Suprapubic skin (tissue), 4 donors: ENCODE data around the gene SMYD4. TPM values are rescaled to one million over a fixed set of nuclear protein-coding genes. Genes with fewer than 3 reads are reported as not detected.

Experiments used
- DNase-seq, 2 donors: peaks; one replicate each; pipeline ENCODE4 v3.0.0-alpha.2; 2019; ENCODE audit warnings: low spot score in 2 of 2
- H3K27ac ChIP-seq: fragments of 200-600 bp; sonication (generic); one replicate; pipeline ENCODE4 v1.5.1; 2019
- H3K27me3 ChIP-seq: fragments of 200-600 bp; sonication (generic); one replicate; pipeline ENCODE4 v1.5.1; 2019
- H3K36me3 ChIP-seq: fragments of 200-600 bp; sonication (generic); one replicate; pipeline ENCODE4 v1.5.1; 2019
- H3K4me1 ChIP-seq: fragments of 200-600 bp; sonication (generic); one replicate; pipeline ENCODE4 v1.5.1; 2019
- H3K4me3 ChIP-seq: fragments of 200-600 bp; sonication (generic); one replicate; pipeline ENCODE4 v1.5.1; 2019; ENCODE audit warnings: mild to moderate bottlenecking
- H3K9me3 ChIP-seq: fragments of 200-600 bp; sonication (generic); one replicate; pipeline ENCODE4 v1.5.1; 2019
- EP300 ChIP-seq: sonication (generic); formaldehyde crosslinking; IDR thresholded peaks from one replicate; pipeline ENCODE4 v1.6.1; 2017; ENCODE audit warnings: antibody characterized with exemption
- POLR2A ChIP-seq, 2 donors: fragments of 450-650 bp; IDR thresholded peaks; one replicate each; pipeline ENCODE4 v1.6.1; 2017; ENCODE audit warnings: antibody characterized with exemption in 2 of 2, mild to moderate bottlenecking in 2 of 2, moderate library complexity in 2 of 2
- POLR2AphosphoS5 ChIP-seq, 3 donors: sonication (generic); formaldehyde crosslinking; IDR thresholded peaks; one replicate each; pipeline ENCODE4 v1.6.1; 2017; ENCODE audit warnings: antibody characterized with exemption in 3 of 3
- WGBS: methylation state at CpG from one replicate; pipeline ENCODE4 v1.1.5; 2018; 5-methylcytosine and 5-hydroxymethylcytosine counted together
- total RNA-seq, 4 donors: library from RNA; depleted of rRNA; stranded (reverse); fragments of >200 nt; gene quantifications; one replicate each; pipeline ENCODE4 v1.1.0, GENCODE V29; 2016
- TF ChIP-seq, protein P1 (sequence below), 2 donors: fragments of 200-600 bp in 1 of 2; fragments of 450-650 bp in 1 of 2; sonication (generic) in 1 of 2; IDR thresholded peaks; one replicate each; pipeline ENCODE4 v1.5.1; 2016 to 2019; ENCODE audit warnings: antibody characterized with exemption in 2 of 2, mild to moderate bottlenecking in 1 of 2, moderate library complexity in 1 of 2

SMYD4 gene
- total RNA-seq, 4 donors from 2014 or later, result 6.4 to 31.7 (median 14.3) TPM

DNA sequence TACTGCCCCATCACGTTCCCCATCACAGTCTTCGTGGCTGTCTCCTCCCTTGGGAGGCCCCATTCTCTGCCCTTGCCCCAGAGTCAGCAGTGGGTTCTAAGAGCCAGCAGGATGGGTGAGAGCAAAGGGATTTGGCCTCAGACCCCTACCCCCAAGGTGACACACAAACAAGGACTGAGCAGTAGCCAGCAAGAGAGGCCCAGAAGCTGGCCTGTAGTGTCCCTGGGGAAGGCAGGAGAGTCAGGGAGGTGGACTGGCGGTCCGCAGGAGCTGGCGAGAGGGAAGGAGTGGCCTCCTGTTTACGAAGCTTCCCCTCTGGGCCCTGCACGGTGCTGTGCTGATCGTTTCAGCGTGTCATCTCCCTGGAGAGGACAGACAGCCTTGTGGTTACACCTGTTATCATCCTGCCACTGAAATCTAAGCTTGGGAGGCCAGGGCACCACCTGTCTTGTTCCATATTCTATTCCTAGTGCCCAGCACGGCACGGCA is 96.8 kb downstream of the SMYD4 start:
- 90% methylated on average over 7 of the region's 11 CpGs for WGBS
- no peak overlapping the region for H3K27ac ChIP-seq
- H3K36me3 ChIP-seq, result peaks cover 72% of the 10 kb centered on the region
- no peaks in the 10 kb centered on the region for H3K27me3 ChIP-seq
- TF ChIP-seq POLR2AphosphoS5 (IDR thresholded peaks at IDR 0.05) (no peak), EP300 (no peak), POLR2A (IDR thresholded peaks at IDR 0.05) (no peak)
- TF ChIP-seq, protein P1, sequence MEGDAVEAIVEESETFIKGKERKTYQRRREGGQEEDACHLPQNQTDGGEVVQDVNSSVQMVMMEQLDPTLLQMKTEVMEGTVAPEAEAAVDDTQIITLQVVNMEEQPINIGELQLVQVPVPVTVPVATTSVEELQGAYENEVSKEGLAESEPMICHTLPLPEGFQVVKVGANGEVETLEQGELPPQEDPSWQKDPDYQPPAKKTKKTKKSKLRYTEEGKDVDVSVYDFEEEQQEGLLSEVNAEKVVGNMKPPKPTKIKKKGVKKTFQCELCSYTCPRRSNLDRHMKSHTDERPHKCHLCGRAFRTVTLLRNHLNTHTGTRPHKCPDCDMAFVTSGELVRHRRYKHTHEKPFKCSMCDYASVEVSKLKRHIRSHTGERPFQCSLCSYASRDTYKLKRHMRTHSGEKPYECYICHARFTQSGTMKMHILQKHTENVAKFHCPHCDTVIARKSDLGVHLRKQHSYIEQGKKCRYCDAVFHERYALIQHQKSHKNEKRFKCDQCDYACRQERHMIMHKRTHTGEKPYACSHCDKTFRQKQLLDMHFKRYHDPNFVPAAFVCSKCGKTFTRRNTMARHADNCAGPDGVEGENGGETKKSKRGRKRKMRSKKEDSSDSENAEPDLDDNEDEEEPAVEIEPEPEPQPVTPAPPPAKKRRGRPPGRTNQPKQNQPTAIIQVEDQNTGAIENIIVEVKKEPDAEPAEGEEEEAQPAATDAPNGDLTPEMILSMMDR (IDR thresholded peaks at IDR 0.05), result no peak
- no peaks in the 10 kb centered on the region for H3K9me3 ChIP-seq
- H3K4me1 ChIP-seq, result peaks cover 44% of the 10 kb centered on the region
- no peak for DNase-seq
- no peak overlapping the region for H3K4me3 ChIP-seq

DNA sequence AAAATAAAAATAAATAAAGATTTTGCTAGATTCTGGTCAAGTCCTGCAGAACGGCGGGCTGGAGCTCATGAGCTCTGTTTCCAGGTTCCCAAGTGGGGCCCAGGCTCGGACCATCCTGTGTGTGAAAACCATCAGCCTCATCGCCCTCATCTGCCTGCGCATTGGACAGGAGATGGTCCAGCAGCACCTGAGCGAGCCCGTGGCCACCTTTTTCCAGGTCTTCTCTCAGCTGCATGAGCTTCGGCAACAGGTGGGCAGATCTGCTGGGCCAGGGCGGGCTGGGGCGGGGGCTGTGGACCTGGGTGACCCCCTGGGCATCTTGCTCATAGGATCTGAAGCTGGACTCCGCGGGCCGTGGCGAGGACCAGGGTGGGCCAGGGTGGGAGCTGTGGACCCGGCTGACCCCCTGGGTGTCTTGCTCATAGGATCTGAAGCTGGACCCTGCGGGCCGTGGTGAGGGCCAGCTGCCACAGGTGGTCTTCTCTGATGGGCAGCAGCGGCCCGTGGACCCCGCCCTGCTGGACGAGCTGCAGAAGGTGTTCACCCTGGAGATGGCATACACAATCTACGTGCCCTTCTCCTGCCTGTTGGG is 97.4 kb downstream of the SMYD4 start:
- Histone ChIP-seq H3K4me1 (peaks cover 49% of the 10 kb centered on the region), H3K4me3 (no peak overlapping the region), H3K27ac (no peak overlapping the region), H3K9me3 (no peaks in the 10 kb centered on the region), H3K27me3 (no peaks in the 10 kb centered on the region), H3K36me3 (peaks cover 72% of the 10 kb centered on the region)
- WGBS, result 93% methylated on average over 16 of the region's 22 CpGs
- DNase-seq, result no peak
- TF ChIP-seq, protein P1 (IDR thresholded peaks at IDR 0.05), result no peak
- TF ChIP-seq EP300, result no peak
- no peak for TF ChIP-seq POLR2AphosphoS5 (IDR thresholded peaks at IDR 0.05)
- no peak for TF ChIP-seq POLR2A (IDR thresholded peaks at IDR 0.05)

DNA sequence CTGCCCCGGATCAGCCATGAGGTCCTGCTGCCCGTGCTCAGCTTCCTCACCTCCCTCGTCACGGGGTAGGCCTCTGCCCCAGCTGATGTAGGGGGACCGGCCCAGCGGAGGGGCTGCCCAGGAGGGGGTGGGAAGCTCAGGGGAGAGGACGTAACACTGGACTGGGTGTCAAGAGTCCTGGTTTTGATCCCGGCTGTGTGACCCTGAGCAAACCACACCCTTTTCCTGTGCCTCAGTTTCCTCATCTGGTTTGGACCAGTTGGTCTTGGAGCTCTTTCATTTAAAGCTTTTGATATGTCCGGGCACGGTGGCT is 98.6 kb downstream of the SMYD4 start:
- no peak overlapping the region for H3K4me3 ChIP-seq
- DNase-seq, result no peak
- no peaks in the 10 kb centered on the region for H3K27me3 ChIP-seq
- H3K4me1 ChIP-seq, result peaks cover 49% of the 10 kb centered on the region
- 88% methylated on average over 8 of the region's 10 CpGs for WGBS
- TF ChIP-seq POLR2A (IDR thresholded peaks at IDR 0.05), result no peak
- TF ChIP-seq, protein P1 (IDR thresholded peaks at IDR 0.05), result no peak
- TF ChIP-seq EP300, result no peak
- TF ChIP-seq POLR2AphosphoS5 (IDR thresholded peaks at IDR 0.05), result no peak
- no peaks in the 10 kb centered on the region for H3K9me3 ChIP-seq
- peak overlapping the region; percentile 94 for H3K27ac ChIP-seq
- peaks cover 74% of the 10 kb centered on the region for H3K36me3 ChIP-seq

- Histone ChIP-seq H3K4me1 (peaks cover 50% of the 10 kb centered on the region), H3K27me3 (no peaks in the 10 kb centered on the region), H3K4me3 (peak overlapping the region; percentile 35), H3K27ac (peak overlapping the region; percentile 94), H3K9me3 (no peaks in the 10 kb centered on the region), H3K36me3 (peaks cover 72% of the 10 kb centered on the region)
- TF ChIP-seq POLR2AphosphoS5 (IDR thresholded peaks at IDR 0.05) (peak in 2 of 3 donors; percentile 27 to 69), EP300 (no peak), POLR2A (IDR thresholded peaks at IDR 0.05) (peak in 1 of 2 donors; percentile 50)
- TF ChIP-seq, protein P1 (IDR thresholded peaks at IDR 0.05), result no peak
- 53% methylated on average over 3 of the region's 40 CpGs for WGBS
- DNase-seq, result peak; percentile 90 to 95
These were observed 99.1 kb downstream of the SMYD4 start for GRCh38 chr17:1730326-1731193.

DNA sequence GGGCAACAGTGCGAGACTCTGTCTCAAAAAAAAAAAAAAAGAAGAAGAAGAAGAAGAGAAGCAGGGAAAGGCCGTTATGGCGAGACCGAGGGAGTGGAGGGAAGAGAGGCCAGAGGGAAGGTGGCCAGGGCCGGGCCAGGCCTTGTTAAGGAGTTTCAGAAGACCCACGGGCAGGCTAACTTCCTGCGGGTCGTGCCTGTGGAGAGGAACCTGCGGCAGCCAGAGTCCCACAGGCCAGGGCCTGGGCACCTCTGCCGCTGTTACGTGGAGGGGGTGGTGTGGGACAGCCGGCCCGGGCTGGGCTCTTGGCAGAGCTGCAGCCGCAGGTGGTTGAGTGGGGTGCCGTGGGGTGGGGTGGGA is 99.8 kb downstream of the SMYD4 start:
- peak in 1 of 2 donors; percentile 64 for DNase-seq
- H3K27me3 ChIP-seq, result no peaks in the 10 kb centered on the region
- peaks cover 56% of the 10 kb centered on the region for H3K4me1 ChIP-seq
- peak overlapping the region; percentile 94 for H3K27ac ChIP-seq
- peaks cover 66% of the 10 kb centered on the region for H3K36me3 ChIP-seq
- WGBS, result 35% methylated on average over 13 of the region's 15 CpGs
- H3K4me3 ChIP-seq, result peak overlapping the region; percentile 35
- H3K9me3 ChIP-seq, result no peaks in the 10 kb centered on the region
- TF ChIP-seq POLR2AphosphoS5 (IDR thresholded peaks at IDR 0.05), result no peak
- TF ChIP-seq POLR2A (IDR thresholded peaks at IDR 0.05), result no peak
- no peak for TF ChIP-seq EP300
- TF ChIP-seq, protein P1 (IDR thresholded peaks at IDR 0.05), result no peak
